H9 (cell line): ENCODE measurements around the gene RPLP2. TPM values are rescaled to one million over a fixed set of nuclear protein-coding genes. Genes with fewer than 3 reads are reported as not detected.
A peak's percentile ranks its signal among the peaks of the same experiment; 100 is the strongest.

ENCODE experiments used
- DNase-seq: peaks from one replicate; pipeline ENCODE4 v3.0.0-alpha.2; 2017
- H2AFZ ChIP-seq: one replicate; pipeline ENCODE4 v1.6.1; 2013; ENCODE audit warnings: mild to moderate bottlenecking, low read length, control low read depth, moderate library complexity
- H2AK5ac ChIP-seq: 2 replicates; pipeline ENCODE4 v1.6.1; 2013; ENCODE audit warnings: low read length, control low read depth, mixed read lengths; ENCODE audit not compliant: insufficient read length
- H2BK120ac ChIP-seq: one replicate; pipeline ENCODE4 v1.6.1; 2013; ENCODE audit warnings: low read depth, mild to moderate bottlenecking, low read length, control low read depth, inconsistent platforms; ENCODE audit not compliant: poor library complexity, severe bottlenecking
- H2BK12ac ChIP-seq: 2 replicates; pipeline ENCODE4 v1.6.1; 2013; ENCODE audit warnings: low read length, control low read depth, mixed read lengths, low read depth; ENCODE audit not compliant: insufficient read length
- H2BK15ac ChIP-seq: 2 replicates; pipeline ENCODE4 v1.6.1; 2013; ENCODE audit warnings: low read depth, low read length, control low read depth
- H2BK20ac ChIP-seq: one replicate; pipeline ENCODE4 v1.6.1; 2013; ENCODE audit warnings: low read depth, mild to moderate bottlenecking, low read length, control low read depth, inconsistent platforms; ENCODE audit not compliant: poor library complexity, severe bottlenecking
- H2BK5ac ChIP-seq: 2 replicates; pipeline ENCODE4 v1.6.1; 2013; ENCODE audit warnings: low read length, control low read depth, mixed read lengths; ENCODE audit not compliant: insufficient read length
- H3K14ac ChIP-seq: 2 replicates; pipeline ENCODE4 v1.6.1; 2013; ENCODE audit warnings: low read length, control low read depth; ENCODE audit not compliant: insufficient read depth
- H3K18ac ChIP-seq: 2 replicates; pipeline ENCODE4 v1.6.1; 2013; ENCODE audit warnings: low read depth, mild to moderate bottlenecking, mixed read lengths, low read length, control low read depth; ENCODE audit not compliant: insufficient read length
- H3K23ac ChIP-seq: 2 replicates; pipeline ENCODE4 v1.6.1; 2013; ENCODE audit warnings: low read length, control low read depth, mixed read lengths, low read depth; ENCODE audit not compliant: insufficient read length
- H3K23me2 ChIP-seq: 2 replicates; pipeline ENCODE4 v1.6.1; 2013; ENCODE audit warnings: low read depth, mild to moderate bottlenecking, mixed read lengths, low read length, control low read depth; ENCODE audit not compliant: insufficient read length, poor library complexity, severe bottlenecking
- H3K27ac ChIP-seq: 2 replicates; pipeline ENCODE4 v1.5.1; 2013; ENCODE audit warnings: low read length, control low read depth, mixed read lengths, low read depth; ENCODE audit not compliant: insufficient read length
- H3K27me3 ChIP-seq: 2 replicates; pipeline ENCODE4 v1.6.1; 2013; ENCODE audit warnings: low read length, control low read depth, inconsistent platforms; ENCODE audit not compliant: insufficient read depth
- H3K4ac ChIP-seq: 2 replicates; pipeline ENCODE4 v1.6.1; 2013; ENCODE audit warnings: low read depth, mild to moderate bottlenecking, control low read depth, inconsistent platforms, low read length, moderate library complexity
- H3K4me1 ChIP-seq: 2 replicates; pipeline ENCODE4 v1.6.1; 2013; ENCODE audit warnings: low read length, control low read depth, inconsistent platforms; ENCODE audit not compliant: insufficient read depth
- H3K4me2 ChIP-seq: 2 replicates; pipeline ENCODE4 v1.6.1; 2013; ENCODE audit warnings: low read length, control low read depth, mixed read lengths; ENCODE audit not compliant: insufficient read length, insufficient read depth
- H3K56ac ChIP-seq: 2 replicates; pipeline ENCODE4 v1.6.1; 2013; ENCODE audit warnings: low read depth, mild to moderate bottlenecking, mixed read lengths, low read length, control low read depth; ENCODE audit not compliant: insufficient read length
- H3K79me1 ChIP-seq: 2 replicates; pipeline ENCODE4 v1.6.1; 2013; ENCODE audit warnings: low read depth, mild to moderate bottlenecking, moderate library complexity, low read length, control low read depth, inconsistent platforms; ENCODE audit not compliant: insufficient read depth, poor library complexity, severe bottlenecking
- H3K79me2 ChIP-seq: 2 replicates; pipeline ENCODE4 v1.6.1; 2013; ENCODE audit warnings: low read length, control low read depth, inconsistent platforms; ENCODE audit not compliant: insufficient read depth
- H3K9ac ChIP-seq: 2 replicates; pipeline ENCODE4 v1.6.1; 2013; ENCODE audit warnings: low read length, control low read depth, mixed read lengths; ENCODE audit not compliant: insufficient read length; ENCODE audit errors: extremely low read depth
- H3K9me3 ChIP-seq: one replicate; pipeline ENCODE4 v1.6.1; 2013; ENCODE audit warnings: low read depth, low read length, inconsistent platforms; ENCODE audit not compliant: control insufficient read depth
- H3T11ph ChIP-seq: one replicate; pipeline ENCODE4 v1.6.1; 2013; ENCODE audit warnings: mild to moderate bottlenecking, low read length, control low read depth, inconsistent platforms
- H4K20me1 ChIP-seq: one replicate; pipeline ENCODE4 v1.6.1; 2013; ENCODE audit not compliant: control insufficient read depth, insufficient read length, insufficient read depth
- H4K5ac ChIP-seq: 2 replicates; pipeline ENCODE4 v1.6.1; 2013; ENCODE audit warnings: low read depth, mild to moderate bottlenecking, mixed read lengths, low read length, control low read depth; ENCODE audit not compliant: insufficient read length
- H4K8ac ChIP-seq: replicated peaks from 2 replicates; pipeline ENCODE4 v1.6.1; 2013; ENCODE audit warnings: low read length, control low read depth, mixed read lengths, low read depth; ENCODE audit not compliant: insufficient read length
- H4K91ac ChIP-seq: 2 replicates; pipeline ENCODE4 v1.6.1; 2013; ENCODE audit warnings: low read depth, mild to moderate bottlenecking, moderate library complexity, mixed read lengths, low read length, control low read depth; ENCODE audit not compliant: insufficient read length
- H3K27ac Mint-ChIP-seq, 3 experiments: 2 replicates in 2 of 3; 3 replicates in 1 of 3; pipeline ENCODE4 v1.8.0; 2020 to 2021; ENCODE audit warnings: mixed read lengths in 3 of 3, mild to moderate bottlenecking in 1 of 3, moderate library complexity in 1 of 3
- H3K27me3 Mint-ChIP-seq: 2 replicates; pipeline ENCODE4 v1.8.0; 2021; ENCODE audit warnings: low read depth, mild to moderate bottlenecking, moderate library complexity, mixed read lengths
- H3K36me3 Mint-ChIP-seq, 3 experiments: 2 replicates in 2 of 3; 3 replicates in 1 of 3; pipeline ENCODE4 v1.8.0; 2020 to 2021; ENCODE audit warnings: low read depth in 3 of 3, mixed read lengths in 3 of 3; ENCODE audit not compliant: insufficient read depth in 1 of 3
- H3K4me1 Mint-ChIP-seq, 2 experiments: 2 replicates each; pipeline ENCODE4 v1.8.0; 2020; ENCODE audit warnings: mixed read lengths in 2 of 2
- H3K4me3 Mint-ChIP-seq, 2 experiments: 2 replicates in 1 of 2; 3 replicates in 1 of 2; pipeline ENCODE4 v1.8.0; 2020 to 2021; ENCODE audit warnings: mild to moderate bottlenecking in 2 of 2, mixed read lengths in 2 of 2, moderate library complexity in 1 of 2
- H3K9me3 Mint-ChIP-seq, 2 experiments: 2 replicates in 1 of 2; 3 replicates in 1 of 2; pipeline ENCODE4 v1.8.0; 2020; ENCODE audit warnings: mild to moderate bottlenecking in 2 of 2, mixed read lengths in 2 of 2, moderate library complexity in 1 of 2
- CTCF ChIP-seq: fragments of 200-600 bp; sonication (generic); conservative IDR thresholded peaks from 3 replicates; pipeline ENCODE4 v1.8.0; 2021; ENCODE audit warnings: antibody characterized with exemption, mild to moderate bottlenecking
- WGBS: extraction: QIAGEN DNeasy Blood & Tissue Kit; methylation state at CpG from one replicate; pipeline ENCODE4 v1.1.7; 2013; ENCODE audit warnings: missing lambda C conversion rate, low lambda C conversion rate, mixed read lengths; ENCODE audit not compliant: insufficient read length; ENCODE audit errors: extremely low coverage; 5-methylcytosine and 5-hydroxymethylcytosine counted together
- total RNA-seq: library from RNA; stranded (reverse); gene quantifications from 2 replicates; pipeline ENCODE4 v1.2.1, GENCODE V29; 2021

The RPLP2 gene
- total RNA-seq, 1 experiment from 2014 or later: 2,138 TPM

DNA sequence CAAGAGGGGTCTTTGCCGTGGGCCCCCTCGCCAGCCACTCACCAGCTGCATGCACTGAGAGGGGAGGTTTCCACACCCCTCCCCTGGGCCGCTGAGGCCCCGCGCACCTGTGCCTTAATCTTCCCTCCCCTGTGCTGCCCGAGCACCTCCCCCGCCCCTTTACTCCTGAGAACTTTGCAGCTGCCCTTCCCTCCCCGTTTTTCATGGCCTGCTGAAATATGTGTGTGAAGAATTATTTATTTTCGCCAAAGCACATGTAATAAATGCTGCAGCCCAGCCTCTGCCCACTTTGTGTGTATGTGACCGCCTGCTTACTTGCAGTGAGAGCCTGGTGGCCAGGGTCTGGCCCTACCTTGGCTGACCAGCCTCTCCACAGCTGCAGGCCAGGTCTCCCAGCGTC, 15.2 kb downstream of the RPLP2 start:
- no peak overlapping the region for H2AK5ac ChIP-seq
- H2AFZ ChIP-seq: no peak overlapping the region
- H3K56ac ChIP-seq: no peak overlapping the region
- H3K27me3 ChIP-seq: no peaks in the 10 kb centered on the region; the same call in 1 of the 2 replicates
- Mint-ChIP-seq H3K4me3 (peak overlapping the region in 1 of 2 experiments; percentile 51; a peak in 2 of 5 replicates), H3K4me1 (peaks cover 23 to 33% of the 10 kb centered on the region in 2 experiments), H3K27me3 (peaks cover 18% of the 10 kb centered on the region), H3K9me3 (no peaks in the 10 kb centered on the region; a peak in 1 of 5 replicates), H3K27ac (no peak overlapping the region), H3K36me3 (peaks cover 0 to 26% (median 13%) of the 10 kb centered on the region in 3 experiments)
- H3K18ac ChIP-seq: no peak overlapping the region
- H3K4me2 ChIP-seq: no peak overlapping the region
- H4K20me1 ChIP-seq: no peaks in the 10 kb centered on the region
- H2BK120ac ChIP-seq: no peak overlapping the region
- no peak overlapping the region for H3K9ac ChIP-seq
- no peaks in the 10 kb centered on the region; the same call in 1 of the 2 replicates for H3K4me1 ChIP-seq
- no peak overlapping the region for H3K27ac ChIP-seq
- no peak overlapping the region for H3K23ac ChIP-seq
- H4K8ac ChIP-seq: no peak overlapping the region
- H3K79me2 ChIP-seq: no peaks in the 10 kb centered on the region
- peaks cover 22% of the 10 kb centered on the region for H3K23me2 ChIP-seq
- H3K14ac ChIP-seq: no peak overlapping the region
- no peak overlapping the region for H3K4ac ChIP-seq
- H4K91ac ChIP-seq: no peak overlapping the region
- DNase-seq: no peak
- no peaks in the 10 kb centered on the region for H3K79me1 ChIP-seq
- no peak overlapping the region for H3T11ph ChIP-seq
- H2BK15ac ChIP-seq: no peak overlapping the region
- no CpG with 5 or more reads among the region's 11 CpGs for WGBS
- no peak overlapping the region for H2BK5ac ChIP-seq
- H2BK12ac ChIP-seq: no peak overlapping the region
- H4K5ac ChIP-seq: no peak overlapping the region
- H3K9me3 ChIP-seq: no peaks in the 10 kb centered on the region
- TF ChIP-seq CTCF: no peak
- H2BK20ac ChIP-seq: no peak overlapping the region
